H1 (cell line): ENCODE measurements around the gene ILF2. TPM values are rescaled to one million over a fixed set of nuclear protein-coding genes. Genes with fewer than 3 reads are reported as not detected.

Experiments used
- CTCF ChIA-PET: fragments of 300-600 bp; sonication (Branson Sonifier 250); formaldehyde crosslinking; loops from one replicate; lab custom pipeline; 2021; ENCODE audit not compliant: partially characterized antibody; lab: Charles Lee
- POLR2A ChIA-PET: fragments of 300-600 bp; sonication (Branson Sonifier 250); formaldehyde crosslinking; loops from one replicate; lab custom pipeline; 2021; ENCODE audit warnings: inconsistent platforms; ENCODE audit not compliant: partially characterized antibody; lab: Charles Lee
- DNase-seq, 2 experiments: peaks; one replicate each; pipeline versions ENCODE4 v3.0.0 to v3.0.0-alpha.2; 2010 to 2022; ENCODE audit warnings: low spot score in 2 of 2, low read depth in 1 of 2, mixed read lengths in 1 of 2
- FAIRE-seq: peaks from 2 replicates; lab custom pipeline; 2011; peaks lifted over from hg19 to GRCh38; lab: Jason Lieb, UNC
- H2AFZ ChIP-seq: 2 replicates; pipeline ENCODE4 v1.8.1; 2012; ENCODE audit warnings: low read length, inconsistent platforms
- H2AK5ac ChIP-seq: 2 replicates; pipeline ENCODE4 v1.6.1; 2013; ENCODE audit warnings: low read depth, low read length
- H2BK120ac ChIP-seq: replicated peaks from 2 replicates; pipeline ENCODE3; 2013; ENCODE audit warnings: low read depth, low read length, inconsistent platforms
- H2BK12ac ChIP-seq: 2 replicates; pipeline ENCODE4 v1.6.1; 2013; ENCODE audit warnings: low read depth, low read length
- H2BK15ac ChIP-seq: 2 replicates; pipeline ENCODE4 v1.6.1; 2013; ENCODE audit warnings: low read length
- H2BK20ac ChIP-seq: 2 replicates; pipeline ENCODE4 v1.6.1; 2013; ENCODE audit warnings: low read length
- H2BK5ac ChIP-seq: 2 replicates; pipeline ENCODE4 v1.6.1; 2013; ENCODE audit warnings: low read depth, low read length
- H3K14ac ChIP-seq: 2 replicates; pipeline ENCODE4 v1.6.1; 2013; ENCODE audit warnings: inconsistent platforms; ENCODE audit not compliant: insufficient read length
- H3K18ac ChIP-seq: 2 replicates; pipeline ENCODE4 v1.6.1; 2013; ENCODE audit warnings: low read length; ENCODE audit errors: extremely low read depth
- H3K23ac ChIP-seq: 2 replicates; pipeline ENCODE4 v1.6.1; 2013; ENCODE audit warnings: inconsistent platforms; ENCODE audit not compliant: insufficient read length
- H3K23me2 ChIP-seq: 2 replicates; pipeline ENCODE4 v1.6.1; 2013; ENCODE audit warnings: low read depth, low read length
- H3K27ac ChIP-seq: 2 replicates; pipeline ENCODE4 v1.6.1; 2011; ENCODE audit warnings: low read depth, low read length, inconsistent platforms
- H3K27me3 ChIP-seq, 4 experiments: replicated peaks in 1 of 4; 1 replicate in 1 of 4; 2 replicates in 3 of 4; pipeline versions ENCODE4 v1.6.1 to v1.8.1; 2011 to 2013; ENCODE audit warnings: low read length in 3 of 4, mild to moderate bottlenecking in 3 of 4, inconsistent platforms in 2 of 4, mixed read lengths in 2 of 4, moderate library complexity in 1 of 4; ENCODE audit not compliant: control insufficient read depth in 3 of 4, insufficient read depth in 3 of 4; ENCODE audit errors: extremely low read depth in 1 of 4
- H3K36me3 ChIP-seq, 4 experiments: 2 replicates each; pipeline versions ENCODE4 v1.6.1 to v1.8.1; 2011 to 2013; ENCODE audit warnings: mild to moderate bottlenecking in 4 of 4, low read length in 3 of 4, moderate library complexity in 2 of 4, control low read depth in 1 of 4, inconsistent platforms in 1 of 4; ENCODE audit not compliant: insufficient read depth in 4 of 4, control insufficient read depth in 2 of 4
- H3K4ac ChIP-seq: replicated peaks from 2 replicates; pipeline ENCODE3; 2013; ENCODE audit warnings: low read length, low read depth, mixed read lengths, inconsistent platforms; ENCODE audit not compliant: insufficient read length
- H3K4me1 ChIP-seq, 4 experiments: replicated peaks in 1 of 4; 1 replicate in 1 of 4; 2 replicates in 3 of 4; pipeline versions ENCODE4 v1.6.1 to v1.8.1; 2011 to 2013; ENCODE audit warnings: low read length in 3 of 4, inconsistent platforms in 2 of 4, mixed read lengths in 1 of 4; ENCODE audit not compliant: insufficient read depth in 4 of 4, control insufficient read depth in 3 of 4
- H3K4me2 ChIP-seq, 2 experiments: 2 replicates each; pipeline versions ENCODE4 v1.6.1 to v1.8.1; 2011 to 2013; ENCODE audit warnings: low read depth in 2 of 2, low read length in 2 of 2, control low read depth in 1 of 2, inconsistent platforms in 1 of 2, mild to moderate bottlenecking in 1 of 2; ENCODE audit not compliant: insufficient read depth in 1 of 2
- H3K4me3 ChIP-seq, 4 experiments: fragments of 200-600, 300-600 bp in 1 of 4; sonication (generic), shearing (Covaris generic), sonication (Bioruptor Twin) in 1 of 4; 2 replicates each; pipeline versions ENCODE4 v1.5.1 to v1.8.1; 2011 to 2016; ENCODE audit warnings: low read length in 4 of 4, low read depth in 3 of 4, control low read depth in 2 of 4, inconsistent platforms in 2 of 4, mild to moderate bottlenecking in 2 of 4, mixed read lengths in 1 of 4, moderate library complexity in 1 of 4; ENCODE audit not compliant: insufficient read depth in 2 of 4; ENCODE audit errors: extremely low read depth in 1 of 4
- H3K56ac ChIP-seq: replicated peaks from 2 replicates; pipeline ENCODE3; 2013; ENCODE audit warnings: low read depth, mild to moderate bottlenecking, mixed read lengths, low read length, inconsistent platforms; ENCODE audit not compliant: insufficient read length
- H3K79me1 ChIP-seq: 2 replicates; pipeline ENCODE4 v1.6.1; 2013; ENCODE audit warnings: low read depth, low read length, control low read depth
- H3K79me2 ChIP-seq, 2 experiments: 2 replicates each; pipeline versions ENCODE4 v1.6.1 to v1.8.1; 2012 to 2013; ENCODE audit warnings: low read length in 2 of 2, mild to moderate bottlenecking in 2 of 2, inconsistent platforms in 1 of 2; ENCODE audit not compliant: insufficient read depth in 2 of 2, control insufficient read depth in 1 of 2
- H3K9ac ChIP-seq, 4 experiments: replicated peaks in 1 of 4; 1 replicate in 1 of 4; 2 replicates in 3 of 4; pipeline versions ENCODE4 v1.6.1 to v1.8.1; 2011 to 2013; ENCODE audit warnings: low read depth in 3 of 4, low read length in 3 of 4, control low read depth in 2 of 4, mild to moderate bottlenecking in 2 of 4, moderate library complexity in 2 of 4, inconsistent platforms in 1 of 4; ENCODE audit errors: extremely low read depth in 1 of 4
- H3K9me3 ChIP-seq, 2 experiments: 2 replicates each; pipeline versions ENCODE4 v1.6.1 to v1.8.1; 2012 to 2013; ENCODE audit warnings: mild to moderate bottlenecking in 2 of 2, moderate library complexity in 2 of 2, control low read depth in 1 of 2, inconsistent platforms in 1 of 2, low read depth in 1 of 2, low read length in 1 of 2, mixed read lengths in 1 of 2; ENCODE audit not compliant: insufficient read depth in 2 of 2
- H4K20me1 ChIP-seq, 2 experiments: replicated peaks in 1 of 2; 2 replicates each; pipeline versions ENCODE3 to v1.8.1; 2011 to 2013; ENCODE audit warnings: inconsistent platforms in 2 of 2, low read length in 2 of 2, mild to moderate bottlenecking in 1 of 2; ENCODE audit not compliant: insufficient read depth in 2 of 2, control insufficient read depth in 1 of 2
- H4K5ac ChIP-seq: 2 replicates; pipeline ENCODE4 v1.6.1; 2013; ENCODE audit warnings: low read length, low read depth, mixed read lengths, inconsistent platforms; ENCODE audit not compliant: insufficient read length
- H4K8ac ChIP-seq: 2 replicates; pipeline ENCODE4 v1.8.0; 2013; ENCODE audit warnings: mild to moderate bottlenecking, moderate library complexity, low read length, inconsistent platforms; ENCODE audit not compliant: insufficient read depth; ENCODE audit errors: extremely low read depth
- H4K91ac ChIP-seq: replicated peaks from 2 replicates; pipeline ENCODE3; 2013; ENCODE audit warnings: low read length, mixed read lengths, inconsistent platforms; ENCODE audit not compliant: insufficient read length
- BACH1 ChIP-seq: IDR thresholded peaks from 2 replicates; pipeline ENCODE4 v1.6.1; 2012; ENCODE audit warnings: low read length, improper control_type of control experiment
- E2F6 ChIP-seq: IDR thresholded peaks from 2 replicates; pipeline ENCODE4 v1.6.1; 2012; ENCODE audit warnings: inconsistent platforms
- JUN ChIP-seq: IDR thresholded peaks from 2 replicates; pipeline ENCODE4 v1.6.1; 2011; ENCODE audit warnings: low read depth, mild to moderate bottlenecking, improper control_type of control experiment, low read length
- POU5F1 ChIP-seq: IDR thresholded peaks from 2 replicates; pipeline ENCODE4 v1.6.1; 2011; ENCODE audit warnings: low read depth, mild to moderate bottlenecking, low read length, moderate library complexity
- RAD21 ChIP-seq, 2 experiments: IDR thresholded peaks in 1 of 2; conservative IDR thresholded peaks in 1 of 2; 2 replicates each; pipeline ENCODE4 v1.6.1; 2011; ENCODE audit warnings: low read depth in 2 of 2, low read length in 2 of 2, improper control_type of control experiment in 1 of 2, inconsistent platforms in 1 of 2, mild to moderate bottlenecking in 1 of 2, moderate library complexity in 1 of 2
- TEAD4 ChIP-seq: IDR thresholded peaks from 2 replicates; pipeline ENCODE4 v1.6.1; 2012; ENCODE audit warnings: low read depth, low read length, inconsistent platforms, mixed read lengths
- WGBS, 2 experiments: shearing (Covaris generic) in 1 of 2; methylation state at CpG; one replicate each; pipeline versions ENCODE4 v1.1.6 to v1.1.7; 2013 to 2015; ENCODE audit warnings: low lambda C conversion rate in 2 of 2, mixed read lengths in 2 of 2, inconsistent platforms in 1 of 2, low coverage in 1 of 2, missing lambda C conversion rate in 1 of 2; ENCODE audit not compliant: insufficient replicate concordance in 2 of 2, insufficient coverage in 1 of 2, insufficient read length in 1 of 2; ENCODE audit errors: extremely low coverage in 1 of 2, missing lambda C conversion rate in 1 of 2; 5-methylcytosine and 5-hydroxymethylcytosine counted together
- polyA plus RNA-seq, 7 experiments: library from polyadenylated mRNA; depleted of rRNA in 3 of 7; stranded (reverse) in 5 of 7; unstranded in 2 of 7; fragments of >200 nt in 5 of 7; fragments of 200-250 nt in 2 of 7; gene quantifications; 1 replicate in 5 of 7; 2 replicates in 1 of 7; 4 replicates in 1 of 7; pipeline versions ENCODE4 v1.2.1 to v1.2.3, GENCODE V29; 2011 to 2013; ENCODE audit warnings: missing spikeins in 2 of 7, mixed read lengths in 2 of 7
- total RNA-seq: library from RNA; stranded (reverse); fragmentation: NEBNext Ultra II Directional; extraction: Animal tissue kit (Norgen Biotek cat#: 25700); gene quantifications from 2 replicates; pipeline ENCODE4 v1.2.1, GENCODE V29; 2021

Gene ILF2
- total and polyA plus RNA-seq, 2 of the 8 experiments (the other 6 are each of a cell fraction or from before 2014, with no cell fraction given): 389 to 474 TPM

- FAIRE-seq: no peak
- Histone ChIP-seq H4K91ac (no peak overlapping the region), H2BK15ac (no peak overlapping the region), H2BK120ac (no peak overlapping the region), H3K36me3 (peaks cover 0 to 5% (median 4%) of the 10 kb centered on the region in 4 experiments; a peak in 2 of 8 replicates), H3K4me2 (no peak overlapping the region), H3K56ac (no peak overlapping the region), H3K79me2 (no peaks in the 10 kb centered on the region), H2BK12ac (no peak overlapping the region), H2BK20ac (no peak overlapping the region), H4K20me1 (no peaks in the 10 kb centered on the region), H3K23me2 (no peaks in the 10 kb centered on the region), H3K4me1 (no peaks in the 10 kb centered on the region), H3K27ac (no peak overlapping the region), H3K14ac (no peak overlapping the region), H3K79me1 (no peaks in the 10 kb centered on the region), H3K9me3 (no peaks in the 10 kb centered on the region; a peak in 1 of 4 replicates), H3K18ac (no peak overlapping the region), H2BK5ac (no peak overlapping the region; the same call in 1 of the 2 replicates), H2AK5ac (no peak overlapping the region), H3K4ac (no peak overlapping the region), H4K8ac (no peak overlapping the region), H3K9ac (no peak overlapping the region), H4K5ac (no peak overlapping the region), H3K23ac (no peak overlapping the region), H3K4me3 (no peak overlapping the region), H2AFZ (no peak overlapping the region), H3K27me3 (no peaks in the 10 kb centered on the region; a peak in 1 of 7 replicates)
- CTCF ChIA-PET: interaction anchor here (1.0 to 14.0 kb wide), 6 partner anchors 8 to 87 kb away, joined by 3 to 190 read pairs (median 8); partner anchors contain the start of gene NPR1
- 91% methylated on average over 11 of the region's 11 CpGs; no CpG with 5 or more reads in 1 of the 2 experiments for WGBS, 2 experiments
- POLR2A ChIA-PET: interaction anchor here (0.6 to 2.8 kb wide), 4 partner anchors 10 to 76 kb away, joined by 3 to 11 read pairs (median 3); no protein-coding TSS in a partner anchor
- no peak for DNase-seq
- no peak for TF ChIP-seq BACH1
- no peak for TF ChIP-seq POU5F1
- no peak for TF ChIP-seq RAD21 (IDR thresholded peaks at IDR 0.05 in 1 of 2, conservative IDR thresholded peaks at IDR 0.05 in 1 of 2; ENCODE audit: low read depth in 2 of 2, low read length in 2 of 2)
- TF ChIP-seq JUN: no peak
- TF ChIP-seq TEAD4: no peak
- TF ChIP-seq E2F6: no peak
These were observed 14.9 kb upstream of the ILF2 start for GRCh38 chr1:153685544-153686340.
